ENCODE measurements around the gene MGAT3.
A peak's percentile ranks its signal among the peaks of the same experiment; 100 is the strongest.

Gene MGAT3

DNA sequence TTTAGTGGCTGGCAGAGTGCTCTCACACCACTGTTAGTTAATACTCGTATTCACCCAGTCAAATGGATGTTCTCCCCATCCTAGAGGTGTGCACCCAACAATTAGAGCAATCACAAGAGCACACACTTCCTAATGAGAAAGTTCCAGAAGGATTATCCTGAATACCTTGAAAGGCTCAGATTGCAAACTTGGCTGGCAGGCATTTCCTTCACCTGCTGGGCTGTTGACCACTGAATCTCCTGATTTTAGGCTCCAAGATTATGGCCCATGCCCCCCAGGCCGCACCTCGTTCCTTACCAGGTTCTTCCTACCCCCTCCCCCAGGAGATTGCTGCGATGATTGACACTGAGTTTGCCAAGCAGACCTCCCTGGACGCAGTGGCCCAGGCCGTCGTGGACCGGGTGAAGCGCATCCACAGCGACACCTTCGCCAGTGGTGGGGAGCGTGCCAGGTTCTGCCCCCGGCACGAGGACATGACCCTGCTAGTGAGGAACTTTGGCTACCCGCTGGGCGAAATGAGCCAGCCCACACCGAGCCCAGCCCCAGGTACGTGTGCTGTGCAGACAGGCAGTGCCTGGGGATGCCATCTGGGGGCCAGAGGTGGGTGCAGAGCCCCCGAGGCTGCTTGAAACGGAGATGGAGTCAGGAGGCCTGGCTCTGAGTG, 30.3 kb upstream of the MGAT3 start:
- H3K36me3 ChIP-seq (replicated peaks; ENCODE audit: insufficient read depth, low read length): peaks cover 13% of the 10 kb centered on the region
- no peak overlapping the region for H2AFZ ChIP-seq (ENCODE audit: low read length)
- H4K20me1 ChIP-seq (ENCODE audit: insufficient read depth, low read length): no peaks in the 10 kb centered on the region
- H3K4me3 ChIP-seq (ENCODE audit: low read length): no peak overlapping the region
- peaks cover 30% of the 10 kb centered on the region for H3F3A ChIP-seq (ENCODE audit: insufficient read depth, low read length)
- no peak overlapping the region; the same call in 1 of the 2 replicates for H3K27ac ChIP-seq (ENCODE audit: low read length)
- DNase-seq: no peak
- peaks cover 48% of the 10 kb centered on the region for H3K4me1 ChIP-seq (ENCODE audit: low read length)
- no peaks in the 10 kb centered on the region for H3K9me3 ChIP-seq (replicated peaks; ENCODE audit: insufficient read depth, low read length)
- no peaks in the 10 kb centered on the region for H3K27me3 ChIP-seq (replicated peaks; ENCODE audit: insufficient read depth, low read length)
- no peak overlapping the region for H3K4me2 ChIP-seq (ENCODE audit: low read depth, low read length)
- TF ChIP-seq EZH2 (optimal IDR thresholded peaks at IDR 0.05; ENCODE audit: low read depth, low read length) (no peak), CTCF (IDR thresholded peaks at IDR 0.05; ENCODE audit: low read length) (no peak), EZH2phosphoT487 (IDR thresholded peaks at IDR 0.05; ENCODE audit: low read length) (no peak)
- no peaks in the 10 kb centered on the region for H3K9me2 ChIP-seq (replicated peaks; ENCODE audit: insufficient read depth, low read length)
- H3K9ac ChIP-seq (ENCODE audit: low read length): no peak overlapping the region
- H3K79me2 ChIP-seq (ENCODE audit: low read length): peaks cover 24% of the 10 kb centered on the region

DNA sequence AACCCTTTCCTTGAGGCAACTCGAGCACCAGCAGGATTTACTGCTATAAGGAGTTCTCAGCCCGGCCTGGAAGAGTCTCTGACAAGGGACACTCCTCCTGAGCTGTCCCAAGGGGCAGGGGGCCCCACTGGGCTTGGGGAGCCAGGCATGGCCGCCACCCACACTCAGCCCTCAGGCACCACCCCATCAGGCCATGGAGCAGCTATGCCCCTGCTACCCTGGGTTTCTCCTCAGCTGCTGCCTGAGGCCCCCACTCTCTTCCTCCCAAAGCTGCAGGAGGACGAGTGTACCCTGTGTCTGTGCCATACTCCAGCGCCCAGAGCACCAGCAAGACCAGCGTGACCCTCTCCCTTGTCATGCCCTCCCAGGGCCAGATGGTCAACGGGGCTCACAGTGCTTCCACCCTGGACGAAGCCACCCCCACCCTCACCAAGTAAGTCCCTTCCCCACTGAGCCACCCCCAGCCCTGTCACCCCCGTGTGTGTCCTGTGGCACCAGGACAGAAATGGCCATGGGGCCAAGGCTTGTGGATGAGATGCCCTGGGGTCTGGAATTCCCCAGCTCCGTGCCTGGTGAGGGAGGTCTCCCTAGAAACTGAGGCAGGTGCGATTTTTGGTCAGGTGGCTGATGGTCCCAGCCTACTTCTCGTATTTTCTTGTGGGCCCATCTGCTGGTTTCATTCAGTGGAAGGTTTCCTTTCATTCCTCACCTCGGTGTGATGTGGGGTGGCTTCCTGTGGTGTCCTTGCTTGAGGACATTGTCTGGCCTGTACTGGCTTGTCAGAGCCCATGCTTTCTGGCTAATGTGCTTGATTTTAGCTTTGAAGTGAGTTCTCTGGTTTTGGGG, 28.8 kb upstream of the MGAT3 start:
- Histone ChIP-seq H3F3A (ENCODE audit: insufficient read depth, low read length) (peaks cover 31% of the 10 kb centered on the region), H3K36me3 (replicated peaks; ENCODE audit: insufficient read depth, low read length) (peaks cover 10% of the 10 kb centered on the region; the same call in 1 of the 2 replicates), H2AFZ (ENCODE audit: low read length) (peak overlapping the region; percentile 2; the same call in 1 of the 2 replicates), H3K9me3 (replicated peaks; ENCODE audit: insufficient read depth, low read length) (no peaks in the 10 kb centered on the region), H3K9me2 (replicated peaks; ENCODE audit: insufficient read depth, low read length) (no peaks in the 10 kb centered on the region), H3K4me1 (ENCODE audit: low read length) (peaks cover 59% of the 10 kb centered on the region), H3K9ac (ENCODE audit: low read length) (peak overlapping the region; percentile 49), H3K79me2 (ENCODE audit: low read length) (peaks cover 30% of the 10 kb centered on the region), H3K27ac (ENCODE audit: low read length) (peak overlapping the region; percentile 92), H4K20me1 (ENCODE audit: insufficient read depth, low read length) (no peaks in the 10 kb centered on the region), H3K27me3 (replicated peaks; ENCODE audit: insufficient read depth, low read length) (no peaks in the 10 kb centered on the region), H3K4me3 (ENCODE audit: low read length) (no peak overlapping the region), H3K4me2 (ENCODE audit: low read depth, low read length) (peak overlapping the region; percentile 54; the same call in 1 of the 2 replicates)
- TF ChIP-seq EZH2phosphoT487 (IDR thresholded peaks at IDR 0.05; ENCODE audit: low read length): no peak
- no peak for TF ChIP-seq CTCF (IDR thresholded peaks at IDR 0.05; ENCODE audit: low read length)
- TF ChIP-seq EZH2 (optimal IDR thresholded peaks at IDR 0.05; ENCODE audit: low read depth, low read length): no peak
- peak; percentile 68 for DNase-seq

DNA sequence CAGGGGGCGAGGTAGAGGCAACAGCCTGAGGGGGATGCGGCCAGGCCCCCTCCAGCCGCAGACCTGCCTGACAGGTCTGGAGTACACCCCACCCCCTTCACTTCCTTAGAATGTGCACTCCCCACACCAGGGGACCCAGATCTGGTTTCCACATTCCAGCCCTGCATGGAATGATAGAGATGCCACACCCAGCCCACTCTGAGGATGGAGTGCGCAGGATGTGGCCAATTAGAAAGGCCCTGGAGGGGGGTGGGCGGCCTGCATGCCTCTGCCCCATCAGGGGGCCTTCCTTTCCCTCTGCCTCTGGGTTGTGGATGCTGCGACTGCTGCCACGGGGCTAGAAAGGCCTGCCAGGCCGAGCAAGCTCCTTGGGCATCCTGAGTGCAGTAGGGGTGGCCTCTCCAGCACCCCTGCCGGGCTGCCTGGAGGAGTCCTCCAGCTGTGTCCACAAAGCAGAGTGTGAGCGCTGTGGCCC, 28.2 kb upstream of the MGAT3 start:
- Histone ChIP-seq H3K9ac (ENCODE audit: low read length) (peak overlapping the region; percentile 49), H3K36me3 (replicated peaks; ENCODE audit: insufficient read depth, low read length) (peaks cover 10% of the 10 kb centered on the region; the same call in 1 of the 2 replicates), H3K79me2 (ENCODE audit: low read length) (peaks cover 30% of the 10 kb centered on the region), H2AFZ (ENCODE audit: low read length) (no peak overlapping the region), H3K9me2 (replicated peaks; ENCODE audit: insufficient read depth, low read length) (no peaks in the 10 kb centered on the region), H3K27ac (ENCODE audit: low read length) (peak overlapping the region; percentile 92), H3K9me3 (replicated peaks; ENCODE audit: insufficient read depth, low read length) (no peaks in the 10 kb centered on the region), H3K4me1 (ENCODE audit: low read length) (peaks cover 59% of the 10 kb centered on the region), H3K4me2 (ENCODE audit: low read depth, low read length) (peak overlapping the region; percentile 54; the same call in 1 of the 2 replicates), H3F3A (ENCODE audit: insufficient read depth, low read length) (peaks cover 31% of the 10 kb centered on the region), H3K27me3 (replicated peaks; ENCODE audit: insufficient read depth, low read length) (no peaks in the 10 kb centered on the region), H4K20me1 (ENCODE audit: insufficient read depth, low read length) (no peaks in the 10 kb centered on the region), H3K4me3 (ENCODE audit: low read length) (no peak overlapping the region)
- DNase-seq: no peak
- TF ChIP-seq CTCF (IDR thresholded peaks at IDR 0.05; ENCODE audit: low read length) (no peak), EZH2phosphoT487 (IDR thresholded peaks at IDR 0.05; ENCODE audit: low read length) (no peak), EZH2 (optimal IDR thresholded peaks at IDR 0.05; ENCODE audit: low read depth, low read length) (no peak)

Measured in MM.1S (cell line).